ENCODE measurements around the gene ADCY4.
A peak's percentile ranks its signal among the peaks of the same experiment; 100 is the strongest.

Gene ADCY4

GRCh38 chr14:24299255-24300191 lies 35.3 kb downstream of the ADCY4 start, which contains the start of the genes DHRS1 and NOP9:
Gene DHRS1 (minus strand): TSS chr14:24299780. CDS start chr14:24299106, 674 bp downstream.
Gene NOP9 (plus strand): TSS chr14:24299850. CDS start chr14:24299955, 105 bp downstream.
- peak; percentile 44 for DNase-seq (ENCODE audit: extremely low read depth, low read depth)
- TF ChIP-seq CTCF (IDR thresholded peaks at IDR 0.05; ENCODE audit: low read depth, low read length): no peak

DNA sequence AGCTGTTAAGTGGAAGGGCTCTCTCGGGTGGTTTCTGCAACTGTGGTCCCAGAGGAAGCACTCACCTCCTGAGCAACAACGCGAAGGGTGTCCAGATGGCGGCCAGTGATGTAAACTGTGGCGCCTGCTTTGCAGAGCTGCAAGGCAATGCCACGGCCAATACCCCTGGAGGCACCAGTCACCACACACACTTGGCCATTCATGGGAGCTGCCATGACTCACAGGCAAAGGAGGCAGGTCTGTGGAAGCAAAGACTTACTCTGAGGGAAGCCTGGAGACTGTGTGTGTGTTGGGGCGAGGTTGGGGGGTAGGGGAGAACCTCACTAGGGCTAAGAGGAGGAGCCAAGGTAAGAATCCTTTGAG lies 36.0 kb downstream of the ADCY4 start:
- no peak for DNase-seq (ENCODE audit: extremely low read depth, low read depth)

DNA sequence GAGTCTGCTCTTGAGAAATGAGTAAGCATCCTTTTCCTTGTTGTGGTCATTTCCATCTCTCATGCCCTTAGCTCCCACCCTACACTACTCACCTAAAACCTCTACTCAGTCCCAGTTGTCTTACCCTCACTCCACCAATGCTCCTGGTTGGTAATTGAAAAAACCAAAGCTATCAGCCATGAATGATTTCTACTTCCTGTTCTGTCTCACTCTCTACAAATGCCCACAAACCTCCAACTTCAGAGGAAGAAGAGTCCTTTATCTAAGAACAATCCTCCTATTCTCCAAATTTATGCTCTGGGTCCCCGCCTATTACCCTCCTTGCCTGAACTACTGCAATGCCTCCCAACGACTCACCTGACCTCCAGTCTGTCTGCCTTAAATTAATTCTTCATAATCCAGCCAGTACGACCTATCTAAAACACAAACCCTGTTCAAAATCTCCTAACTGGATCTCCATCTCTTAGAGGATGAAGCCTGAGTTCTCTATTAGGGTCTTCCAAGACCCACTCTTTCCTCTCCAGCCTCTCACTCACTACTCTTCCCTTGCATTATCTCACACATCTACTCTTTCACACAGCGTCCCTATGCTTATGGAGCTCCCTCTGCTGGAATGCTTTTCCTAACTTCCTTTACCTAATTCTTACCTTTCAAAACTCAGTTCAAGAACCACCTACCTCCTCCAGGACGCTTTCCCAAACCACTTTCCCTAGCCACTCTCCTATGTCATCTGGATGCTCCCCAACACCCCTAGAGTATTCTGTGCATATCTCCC lies 37.5 kb downstream of the ADCY4 start:
- no peak for DNase-seq (ENCODE audit: extremely low read depth, low read depth)
- peak; percentile 30 for TF ChIP-seq CTCF (IDR thresholded peaks at IDR 0.05; ENCODE audit: low read depth, low read length)

More for the DNA sequence above, 36.0 kb downstream of the ADCY4 start:
- no peak for TF ChIP-seq CTCF (IDR thresholded peaks at IDR 0.05; ENCODE audit: low read depth, low read length)

GRCh38 chr14:24296341-24297157 lies 38.3 kb downstream of the ADCY4 start:
- DNase-seq (ENCODE audit: extremely low read depth, low read depth): peak; percentile 68
- TF ChIP-seq CTCF (IDR thresholded peaks at IDR 0.05; ENCODE audit: low read depth, low read length): peak; percentile 79

DNA sequence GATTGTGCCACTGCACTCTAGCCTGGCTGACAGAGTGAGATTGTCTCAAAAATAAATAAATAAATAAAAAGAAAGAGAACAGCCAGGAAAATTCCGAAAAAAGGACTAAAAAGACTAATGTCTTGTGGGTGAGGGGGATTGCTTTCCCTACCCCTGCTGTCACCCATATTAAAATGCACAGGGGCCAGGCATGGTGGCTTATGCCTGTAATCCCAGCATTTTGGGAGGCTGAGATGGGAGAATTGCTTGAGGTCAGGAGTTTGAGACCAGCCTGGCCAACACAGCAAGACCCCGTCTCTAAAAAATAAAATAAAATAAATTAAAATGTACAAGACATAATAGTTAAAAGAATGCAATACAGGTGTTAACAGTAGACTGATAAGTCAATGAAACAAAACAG lies 41.3 kb downstream of the ADCY4 start:
- no peak for TF ChIP-seq CTCF (IDR thresholded peaks at IDR 0.05; ENCODE audit: low read depth, low read length)
- no peak for DNase-seq (ENCODE audit: extremely low read depth, low read depth)

- DNase-seq (ENCODE audit: extremely low read depth, low read depth): no peak
- TF ChIP-seq CTCF (IDR thresholded peaks at IDR 0.05; ENCODE audit: low read depth, low read length): no peak
Observed at GRCh38 chr14:24292118-24292807, 42.6 kb downstream of the ADCY4 start.
